COLO668 (cell line): Measurements from ENCODE around the gene ADORA2B.

Source experiments
- DNase-seq: peaks from one replicate; lab custom pipeline; 2025; ENCODE audit not compliant: unreplicated experiment; lab: John Stamatoyannopoulos, UW

ADORA2B gene

DNA sequence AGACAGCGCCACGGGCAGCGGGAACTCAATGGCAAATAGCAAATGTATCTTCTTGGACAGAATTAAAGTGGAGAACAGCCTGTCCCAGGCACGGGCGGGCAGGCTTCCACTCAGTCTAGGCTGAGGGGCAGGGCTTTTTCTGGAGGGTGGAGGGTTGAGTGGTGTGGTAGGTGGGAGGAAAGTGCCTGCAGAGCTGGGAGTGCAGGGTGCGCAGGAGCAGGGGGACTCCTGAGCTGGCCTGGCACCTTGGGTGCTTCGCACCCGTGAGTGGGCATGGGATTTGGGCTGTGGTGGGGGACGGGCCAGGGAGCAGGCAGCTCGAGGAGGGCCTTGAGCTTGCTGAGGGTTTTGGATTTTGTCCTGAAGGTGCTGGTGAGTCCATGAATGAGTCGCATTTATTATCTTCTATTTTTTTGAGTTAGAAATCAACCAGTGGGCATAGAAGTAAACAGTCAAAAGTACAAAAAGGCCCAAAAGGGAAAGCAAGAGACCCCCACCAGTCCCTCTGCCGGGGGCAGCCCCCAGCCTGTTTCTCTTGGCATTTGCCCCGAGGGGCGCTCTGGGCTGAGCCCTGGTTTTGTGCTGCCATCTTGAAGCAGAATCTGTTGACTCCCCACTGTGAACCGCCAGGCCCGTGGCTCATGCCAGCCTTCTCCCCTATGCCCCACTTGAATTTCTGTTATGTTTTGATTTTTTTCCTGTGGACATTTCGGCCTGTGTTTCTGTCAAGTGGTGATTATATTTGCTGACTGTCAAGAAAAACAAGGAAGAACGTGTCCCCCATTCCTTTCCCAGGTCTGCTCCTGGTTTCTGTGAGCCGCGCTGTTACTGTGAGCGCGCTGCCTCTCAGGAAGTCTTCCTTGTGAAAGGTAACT is 8.2 kb downstream of the ADORA2B start:
- no peak for DNase-seq

- DNase-seq: no peak
Measured at GRCh38 chr17:15954222-15954621, 9.3 kb downstream of the ADORA2B start.

DNA sequence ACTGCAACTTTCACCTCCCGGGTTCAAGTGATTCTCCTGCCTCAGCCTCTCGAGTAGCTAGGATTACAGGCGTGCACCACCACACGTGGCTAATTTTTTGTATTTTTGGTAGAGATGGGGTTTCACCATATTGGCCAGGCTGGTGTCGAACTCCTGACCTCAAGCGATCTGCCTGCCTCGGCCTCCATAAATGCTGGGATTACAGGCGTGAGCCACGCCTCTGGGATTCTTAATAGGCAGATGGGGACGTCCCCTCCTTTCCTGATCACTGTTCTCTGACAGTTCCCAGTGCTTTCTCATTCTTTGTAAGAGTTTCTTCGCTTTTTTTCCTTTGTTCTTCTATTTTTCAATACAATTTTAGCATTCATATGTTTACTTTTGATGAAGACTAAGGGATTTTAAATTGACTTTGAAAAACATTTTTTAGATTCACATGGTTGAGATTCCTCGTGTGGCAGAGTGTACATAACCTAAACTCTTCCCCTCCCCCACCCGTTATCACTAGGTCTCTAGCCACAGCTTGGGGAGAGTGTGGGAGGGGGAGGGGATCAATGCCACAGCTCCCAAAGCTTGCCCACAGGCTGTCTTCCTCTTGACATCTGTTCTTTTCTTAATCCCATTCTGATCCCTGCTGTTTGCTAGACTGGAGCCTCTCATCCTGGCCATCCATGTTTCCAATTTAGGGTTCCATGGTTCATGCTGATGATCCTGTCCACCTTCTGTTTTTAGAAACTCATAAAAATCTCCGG is 11.0 kb downstream of the ADORA2B start:
- DNase-seq: no peak

DNA sequence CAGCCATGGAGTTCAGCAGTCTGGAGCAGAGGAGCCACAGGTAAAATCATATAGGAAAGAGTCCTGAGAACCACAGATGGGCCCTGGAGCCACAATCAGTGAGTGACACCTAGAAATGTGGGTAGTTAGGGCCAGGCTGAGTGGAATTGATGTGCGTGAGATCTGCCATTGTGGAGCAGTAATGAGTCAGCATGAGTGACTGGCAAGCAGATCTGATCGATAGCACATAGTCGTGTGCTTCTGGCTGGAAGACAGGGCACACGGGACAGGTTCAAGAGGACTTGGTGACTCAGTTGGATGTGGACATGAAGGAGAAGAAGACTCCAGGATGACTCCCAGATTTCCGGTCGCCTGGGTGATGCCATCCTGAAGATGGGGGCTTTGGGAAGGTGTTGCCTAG is 12.3 kb downstream of the ADORA2B start:
- no peak for DNase-seq

- no peak for DNase-seq
Measured at GRCh38 chr17:15957608-15958307, 12.8 kb downstream of the ADORA2B start.

DNA sequence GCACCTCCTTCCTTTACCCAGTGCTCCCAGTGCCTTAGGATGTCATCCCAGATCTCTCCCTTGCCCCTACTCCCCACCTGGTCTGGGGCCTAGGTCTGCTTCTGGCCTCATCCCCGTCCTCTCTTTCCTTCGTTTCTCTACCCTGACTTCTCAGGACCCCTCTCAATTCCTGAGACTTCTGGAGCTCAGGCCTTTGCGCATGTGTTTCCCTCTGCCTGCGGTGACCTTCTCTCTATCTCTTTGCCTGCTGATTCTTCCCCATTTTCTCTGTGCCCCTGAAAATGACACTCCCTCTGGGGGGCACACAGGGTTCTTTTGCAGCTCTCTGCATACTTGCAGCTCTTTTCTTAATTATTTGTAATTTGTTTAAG is 13.5 kb downstream of the ADORA2B start:
- DNase-seq: no peak

DNA sequence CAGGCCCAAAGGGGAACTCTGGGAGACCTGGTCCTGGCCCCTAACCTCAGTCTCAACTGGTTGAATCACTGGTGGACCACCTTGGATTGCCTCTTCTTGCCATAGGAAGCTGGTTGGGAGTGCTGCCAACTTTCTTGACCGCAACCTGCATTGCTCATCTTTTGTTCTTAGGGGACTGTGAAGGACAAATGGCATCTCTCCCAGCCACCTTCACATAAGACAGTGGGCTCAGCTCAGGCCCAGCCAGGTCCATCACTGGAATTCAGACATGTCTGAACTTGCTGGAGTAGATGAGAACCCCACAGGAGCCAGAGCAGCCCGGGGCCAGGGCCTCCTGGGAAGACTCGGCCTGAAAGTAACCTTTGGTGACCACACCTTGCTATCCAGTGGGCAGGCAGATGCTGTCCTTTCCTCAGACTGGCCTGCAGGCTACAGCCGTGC is 18.8 kb downstream of the ADORA2B start:
- DNase-seq: no peak

DNA sequence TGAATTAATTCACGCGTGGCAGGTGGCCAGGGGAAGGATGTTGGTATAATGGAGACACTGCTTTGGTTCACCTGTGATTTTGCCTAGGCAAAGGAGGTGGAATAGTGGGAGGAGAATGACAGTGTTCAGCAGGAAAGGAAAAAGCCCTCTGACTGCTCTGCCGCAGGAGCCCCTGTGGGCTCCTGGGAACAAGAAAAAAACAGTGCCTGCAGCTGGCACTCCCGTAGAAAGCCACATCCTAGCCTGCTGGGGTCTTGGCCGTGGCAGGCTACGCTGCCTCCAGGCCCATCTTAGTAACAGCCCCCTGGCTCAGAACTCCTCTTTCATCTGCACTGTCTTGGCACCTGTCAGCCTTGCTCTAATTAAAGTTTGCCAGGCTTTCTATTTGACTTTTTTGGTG is 20.6 kb downstream of the ADORA2B start:
- no peak for DNase-seq

DNA sequence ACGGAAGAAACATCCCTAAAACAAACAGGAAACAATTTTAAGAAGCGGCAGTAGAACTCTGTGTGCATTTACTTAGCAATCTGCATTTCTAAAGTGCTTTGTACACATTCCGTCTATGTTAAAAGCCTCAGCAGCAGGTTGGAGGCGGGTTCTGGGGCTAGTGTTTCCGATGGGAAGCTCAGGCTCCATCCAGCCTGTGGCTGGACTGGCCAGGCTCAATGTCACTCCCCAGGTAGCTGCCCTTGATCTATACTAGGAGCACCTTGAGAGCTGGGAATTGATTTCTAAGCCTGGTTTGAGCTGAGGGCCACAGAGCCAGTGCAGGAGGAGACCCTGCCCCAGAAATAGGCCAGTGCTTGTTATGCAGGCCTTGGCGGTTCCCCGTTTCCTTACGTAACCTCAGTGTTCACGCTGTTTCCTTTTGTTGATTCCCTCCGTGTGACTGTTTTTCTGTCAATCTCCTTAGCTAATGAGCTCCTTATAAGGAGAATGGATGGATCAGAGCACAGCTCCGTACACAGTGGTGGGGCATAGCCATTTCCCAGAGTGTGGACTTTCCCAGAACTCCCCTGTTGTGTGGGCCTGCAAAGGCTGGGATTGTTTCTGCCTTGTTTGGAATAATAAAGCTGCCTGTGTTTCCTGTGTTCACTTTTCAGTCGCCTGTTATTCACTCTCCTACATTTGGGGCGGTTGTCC is 21.4 kb downstream of the ADORA2B start:
- peak; percentile 37 for DNase-seq

DNA sequence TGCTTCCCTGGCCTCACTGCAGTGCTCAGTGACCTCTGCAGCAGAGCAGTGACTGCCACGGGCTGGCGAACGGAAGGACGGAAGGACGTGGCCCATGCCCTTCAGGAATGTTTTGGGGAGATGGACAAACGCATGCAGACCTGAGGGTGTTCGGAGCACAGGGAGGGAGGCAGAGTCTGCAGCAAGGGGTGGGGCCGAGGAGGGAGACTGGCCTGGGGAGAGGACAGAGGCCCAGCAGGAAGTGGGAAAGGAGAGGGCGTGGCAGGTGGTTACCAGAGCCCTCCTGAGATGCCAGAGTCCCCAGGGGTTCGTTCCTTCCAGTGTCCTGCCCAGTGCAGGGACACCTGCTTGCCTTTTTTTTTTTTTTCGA is 21.9 kb downstream of the ADORA2B start:
- no peak for DNase-seq

DNA sequence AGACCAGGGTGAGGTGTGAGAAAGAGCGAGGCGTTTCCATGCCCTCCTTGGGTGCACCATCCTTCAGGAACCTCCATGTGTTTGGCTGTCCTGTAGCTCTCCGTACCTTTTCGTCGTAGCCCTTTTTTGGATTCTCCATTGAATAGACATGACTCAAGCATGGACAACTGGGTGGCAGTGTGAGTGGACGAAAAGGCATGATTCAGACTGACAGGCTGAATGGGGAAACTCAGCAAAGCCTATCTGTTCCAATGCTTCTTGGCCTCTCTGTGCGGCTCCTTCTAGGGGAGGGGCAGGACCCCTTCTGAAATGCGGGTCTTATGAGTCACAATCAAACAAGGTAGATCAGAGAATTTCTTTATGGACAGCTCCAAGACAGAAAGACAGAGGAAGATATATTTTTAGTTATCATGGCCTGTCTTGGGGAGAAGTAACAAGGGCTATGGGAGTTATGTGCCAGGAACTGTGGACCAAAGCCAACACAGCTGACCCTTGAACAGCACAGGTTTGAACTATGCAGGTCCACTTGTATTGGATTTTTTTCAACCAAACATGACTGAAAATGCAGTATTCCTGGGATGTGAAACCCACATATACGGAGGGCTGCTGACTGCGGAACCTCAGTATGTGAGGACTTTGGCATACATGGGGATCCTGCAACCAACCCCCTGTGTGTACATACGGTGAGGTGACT is 22.9 kb downstream of the ADORA2B start:
- DNase-seq: no peak

GRCh38 chr17:15969463-15969862 is 24.5 kb downstream of the ADORA2B start:
- DNase-seq: no peak

DNA sequence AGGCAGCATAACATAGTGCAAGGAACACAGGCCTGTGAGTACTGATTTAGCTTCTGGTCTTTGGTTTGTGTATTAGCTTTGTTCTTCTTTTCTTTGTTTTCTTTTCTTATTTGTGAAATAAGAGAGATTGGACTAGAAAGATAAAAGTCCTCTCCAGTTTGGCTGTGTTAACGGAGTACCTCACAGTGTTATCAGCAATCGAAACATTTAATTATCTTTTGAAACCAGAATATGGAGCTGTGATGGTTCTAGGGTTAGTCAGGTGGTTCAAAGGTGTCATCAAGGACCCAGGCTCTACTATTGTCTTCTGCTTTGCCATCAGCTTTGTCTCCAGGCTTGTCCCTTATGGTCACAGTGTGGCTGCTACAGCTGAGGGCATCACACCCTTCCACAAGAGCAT is 25.6 kb downstream of the ADORA2B start:
- no peak for DNase-seq

- no peak for DNase-seq
Measured at GRCh38 chr17:15971098-15971678, 26.3 kb downstream of the ADORA2B start.

- DNase-seq: no peak
Measured at GRCh38 chr17:15971882-15972281, 27.0 kb downstream of the ADORA2B start.

- no peak for DNase-seq
Measured at GRCh38 chr17:15972497-15972951, 27.6 kb downstream of the ADORA2B start.

GRCh38 chr17:15973016-15973415 is 28.1 kb downstream of the ADORA2B start:
- DNase-seq: no peak

DNA sequence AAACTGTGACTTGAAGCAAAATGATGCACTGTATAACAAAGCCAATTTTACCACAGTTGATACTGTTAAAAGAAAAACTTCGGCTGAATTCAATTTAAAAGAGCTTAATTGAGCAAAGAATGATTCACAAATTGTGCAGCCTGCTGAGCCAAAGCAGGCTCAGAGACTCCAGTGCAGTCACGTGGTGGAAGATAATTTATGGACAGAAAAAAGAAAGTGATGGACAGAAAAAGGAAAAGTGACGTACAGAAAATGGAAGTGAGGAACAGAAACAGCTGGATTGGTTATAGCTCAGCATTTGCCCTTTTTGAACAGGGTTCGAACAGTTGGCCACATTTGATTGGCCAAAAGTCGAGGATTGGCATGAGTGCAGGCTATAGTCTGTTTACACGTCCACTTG is 28.9 kb downstream of the ADORA2B start:
- DNase-seq: no peak

DNA sequence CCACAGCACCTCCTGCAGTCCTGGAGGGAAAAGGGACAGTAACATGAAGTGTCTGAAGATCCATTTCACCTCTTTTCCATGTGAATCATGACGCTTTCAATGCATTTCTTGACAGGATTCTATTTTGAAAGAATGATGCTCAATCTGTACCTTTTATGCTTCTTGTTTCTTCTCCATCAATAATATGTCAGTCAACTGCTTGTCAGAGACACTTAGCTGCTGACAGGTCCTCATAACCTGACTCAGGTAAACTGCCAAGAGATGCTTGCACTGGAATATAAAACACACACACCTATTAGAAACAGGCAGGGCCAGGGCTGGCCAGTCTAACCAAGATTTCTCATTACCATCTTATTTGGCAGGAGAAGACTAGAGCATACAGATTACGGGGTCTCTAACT is 33.0 kb downstream of the ADORA2B start:
- no peak for DNase-seq

DNA sequence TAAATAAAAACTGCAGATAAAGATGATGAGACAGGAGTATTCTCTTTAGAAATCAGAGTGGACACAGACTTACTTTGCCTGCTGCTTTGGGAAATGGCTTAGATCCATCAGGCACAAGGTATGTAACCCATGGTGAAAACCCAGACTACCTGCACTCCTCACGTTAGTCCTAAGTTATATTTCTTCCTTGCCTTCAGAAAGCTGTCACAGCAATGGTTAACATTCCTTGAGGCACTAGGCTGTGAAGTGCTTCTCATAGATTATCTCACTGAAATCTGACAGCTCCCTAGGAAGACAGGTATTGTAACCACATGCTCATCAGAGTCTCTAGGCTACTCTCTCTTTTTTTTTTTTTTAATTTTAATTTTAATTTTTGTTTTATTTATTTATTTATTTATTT is 33.7 kb downstream of the ADORA2B start:
- no peak for DNase-seq
